ENCODE measurements around the gene KCNN1. TPM values are rescaled to one million over a fixed set of nuclear protein-coding genes. Genes with fewer than 3 reads are reported as not detected.

KCNN1 gene
- total RNA-seq, 1 experiment from 2014 or later, result 9.2 TPM

- H2BK120ac ChIP-seq (ENCODE audit: low read depth, low read length, poor library complexity, severe bottlenecking), result no peak overlapping the region
- no CpG with 5 or more reads among the region's 15 CpGs for WGBS (ENCODE audit: extremely low coverage, insufficient read length, low lambda C conversion rate)
- H3K9me3 ChIP-seq (ENCODE audit: control insufficient read depth, low read depth, low read length), result no peaks in the 10 kb centered on the region
- H3T11ph ChIP-seq (ENCODE audit: low read length), result no peak overlapping the region
- H2BK15ac ChIP-seq (ENCODE audit: low read depth, low read length), result no peak overlapping the region
- no peak overlapping the region for H2AFZ ChIP-seq (ENCODE audit: low read length)
- Mint-ChIP-seq H3K9me3 (no peaks in the 10 kb centered on the region), H3K4me1 (peaks cover 6 to 13% of the 10 kb centered on the region in 2 experiments), H3K36me3 (ENCODE audit: insufficient read depth in 1 of 3, low read depth in 3 of 3) (no peaks in the 10 kb centered on the region), H3K27me3 (ENCODE audit: low read depth) (peaks cover 24% of the 10 kb centered on the region), H3K27ac (no peak overlapping the region), H3K4me3 (peak overlapping the region in 1 of 2 experiments; percentile 62; a peak in 2 of 5 replicates)
- no peak overlapping the region for H3K23ac ChIP-seq (ENCODE audit: insufficient read length, low read depth, low read length)
- peaks cover 9% of the 10 kb centered on the region for H3K23me2 ChIP-seq (ENCODE audit: insufficient read length, low read depth, low read length, poor library complexity, severe bottlenecking)
- no peak overlapping the region for H3K56ac ChIP-seq (ENCODE audit: insufficient read length, low read depth, low read length)
- no peak overlapping the region for H3K4me2 ChIP-seq (ENCODE audit: insufficient read depth, insufficient read length, low read length)
- H3K4me1 ChIP-seq (ENCODE audit: insufficient read depth, low read length), result no peaks in the 10 kb centered on the region
- no peak overlapping the region for H3K4ac ChIP-seq (ENCODE audit: low read depth, low read length)
- H3K79me2 ChIP-seq (ENCODE audit: insufficient read depth, low read length), result no peaks in the 10 kb centered on the region
- H3K18ac ChIP-seq (ENCODE audit: insufficient read length, low read depth, low read length), result no peak overlapping the region
- no peak overlapping the region for H3K9ac ChIP-seq (ENCODE audit: extremely low read depth, insufficient read length, low read length)
- peak; percentile 99 for TF ChIP-seq CTCF (conservative IDR thresholded peaks at IDR 0.05)
- no peak overlapping the region for H2AK5ac ChIP-seq (ENCODE audit: insufficient read length, low read length)
- peak; percentile 84 for DNase-seq
- no peak overlapping the region for H4K5ac ChIP-seq (ENCODE audit: insufficient read length, low read depth, low read length)
- no peaks in the 10 kb centered on the region for H3K79me1 ChIP-seq (ENCODE audit: insufficient read depth, low read depth, low read length, poor library complexity, severe bottlenecking)
- no peak overlapping the region for H2BK12ac ChIP-seq (ENCODE audit: insufficient read length, low read depth, low read length)
- no peak overlapping the region for H3K14ac ChIP-seq (ENCODE audit: insufficient read depth, low read length)
- H4K91ac ChIP-seq (ENCODE audit: insufficient read length, low read depth, low read length), result no peak overlapping the region
- no peak overlapping the region for H4K8ac ChIP-seq (replicated peaks; ENCODE audit: insufficient read length, low read depth, low read length)
- H3K27me3 ChIP-seq (ENCODE audit: insufficient read depth, low read length), result no peaks in the 10 kb centered on the region; the same call in 1 of the 2 replicates
- no peak overlapping the region for H2BK20ac ChIP-seq (ENCODE audit: low read depth, low read length, poor library complexity, severe bottlenecking)
- H2BK5ac ChIP-seq (ENCODE audit: insufficient read length, low read length), result no peak overlapping the region
- H4K20me1 ChIP-seq (ENCODE audit: control insufficient read depth, insufficient read depth, insufficient read length), result no peaks in the 10 kb centered on the region
- H3K27ac ChIP-seq (ENCODE audit: insufficient read length, low read depth, low read length), result no peak overlapping the region
These were observed 30.0 kb downstream of the KCNN1 start for GRCh38 chr19:17996826-17997316.

Data from H9 (cell line).